GM23248 (cell line): ENCODE data around the gene C11orf97.

Experiments
- EZH2 ChIP-seq: fragments of 200-600 bp; sonication (generic); IDR thresholded peaks from 2 replicates; pipeline ENCODE4 v1.6.1; 2018; ENCODE audit warnings: antibody characterized with exemption, mild to moderate bottlenecking; ENCODE audit not compliant: insufficient read depth, poor library complexity, severe bottlenecking
- EZH2phosphoT487 ChIP-seq: fragments of 200-600 bp; sonication (generic); IDR thresholded peaks from 2 replicates; pipeline ENCODE4 v1.6.1; 2018; ENCODE audit warnings: antibody characterized with exemption, moderate library complexity, mild to moderate bottlenecking, low read depth; ENCODE audit not compliant: insufficient read depth

DNA sequence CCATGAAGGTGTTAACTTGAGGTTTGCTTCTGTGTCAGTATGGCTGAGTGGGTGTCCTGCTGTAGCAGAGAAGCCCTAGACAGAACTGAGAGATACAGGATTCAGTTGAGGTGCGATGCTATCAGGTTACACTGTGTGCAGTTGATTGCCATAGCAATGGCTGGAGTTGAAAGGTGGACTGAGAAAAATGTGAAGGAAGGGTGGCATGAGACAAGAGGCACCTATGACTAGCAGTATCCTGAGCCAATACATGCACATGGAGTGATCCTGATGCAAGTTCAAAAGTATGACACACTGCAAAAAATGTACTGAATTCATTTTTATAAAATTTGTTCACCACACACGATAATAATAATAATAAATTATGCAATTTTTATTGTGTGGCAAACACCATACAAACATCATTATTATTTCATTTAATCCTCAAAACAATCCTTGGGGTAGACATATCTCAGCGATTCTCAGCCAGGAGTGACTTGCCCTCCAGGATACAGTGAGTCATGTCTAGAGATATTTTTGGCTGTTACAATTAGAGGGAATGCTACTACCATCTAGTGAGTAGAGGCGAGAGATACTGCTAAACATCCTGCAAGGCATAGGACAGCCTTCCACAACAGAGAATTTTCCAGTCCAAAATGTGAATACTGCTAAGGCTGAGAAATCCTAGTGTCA lies 51.1 kb downstream of the C11orf97 start:
- TF ChIP-seq EZH2 (no peak), EZH2phosphoT487 (no peak)
